ENCODE data around the gene INPP4A.

DNA sequence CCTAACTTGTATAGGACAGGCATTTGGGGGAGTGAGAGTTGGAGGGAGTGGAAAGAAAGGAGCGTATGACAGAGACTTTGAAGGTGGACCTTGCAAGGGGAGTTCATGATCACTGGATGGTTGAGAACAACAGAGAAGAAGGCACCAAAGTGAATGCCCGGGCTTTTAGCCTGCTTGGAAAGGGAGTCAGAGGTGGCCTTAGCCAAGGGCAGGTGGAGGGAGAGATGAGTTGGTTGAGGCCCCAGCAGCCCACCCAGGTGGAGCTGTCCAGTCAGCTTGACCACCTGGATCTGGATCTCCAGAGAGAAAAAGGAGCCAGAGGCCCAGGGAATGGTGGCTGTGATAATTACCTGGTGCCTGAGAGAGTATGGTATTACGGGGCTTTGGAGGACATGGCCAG lies 90.1 kb downstream of the INPP4A start:
- TF ChIP-seq, protein P1, sequence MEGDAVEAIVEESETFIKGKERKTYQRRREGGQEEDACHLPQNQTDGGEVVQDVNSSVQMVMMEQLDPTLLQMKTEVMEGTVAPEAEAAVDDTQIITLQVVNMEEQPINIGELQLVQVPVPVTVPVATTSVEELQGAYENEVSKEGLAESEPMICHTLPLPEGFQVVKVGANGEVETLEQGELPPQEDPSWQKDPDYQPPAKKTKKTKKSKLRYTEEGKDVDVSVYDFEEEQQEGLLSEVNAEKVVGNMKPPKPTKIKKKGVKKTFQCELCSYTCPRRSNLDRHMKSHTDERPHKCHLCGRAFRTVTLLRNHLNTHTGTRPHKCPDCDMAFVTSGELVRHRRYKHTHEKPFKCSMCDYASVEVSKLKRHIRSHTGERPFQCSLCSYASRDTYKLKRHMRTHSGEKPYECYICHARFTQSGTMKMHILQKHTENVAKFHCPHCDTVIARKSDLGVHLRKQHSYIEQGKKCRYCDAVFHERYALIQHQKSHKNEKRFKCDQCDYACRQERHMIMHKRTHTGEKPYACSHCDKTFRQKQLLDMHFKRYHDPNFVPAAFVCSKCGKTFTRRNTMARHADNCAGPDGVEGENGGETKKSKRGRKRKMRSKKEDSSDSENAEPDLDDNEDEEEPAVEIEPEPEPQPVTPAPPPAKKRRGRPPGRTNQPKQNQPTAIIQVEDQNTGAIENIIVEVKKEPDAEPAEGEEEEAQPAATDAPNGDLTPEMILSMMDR (IDR thresholded peaks at IDR 0.05), result no peak
- TF ChIP-seq POLR2A (IDR thresholded peaks at IDR 0.05), result no peak
